ENCODE data around the gene LMNA.

DNA sequence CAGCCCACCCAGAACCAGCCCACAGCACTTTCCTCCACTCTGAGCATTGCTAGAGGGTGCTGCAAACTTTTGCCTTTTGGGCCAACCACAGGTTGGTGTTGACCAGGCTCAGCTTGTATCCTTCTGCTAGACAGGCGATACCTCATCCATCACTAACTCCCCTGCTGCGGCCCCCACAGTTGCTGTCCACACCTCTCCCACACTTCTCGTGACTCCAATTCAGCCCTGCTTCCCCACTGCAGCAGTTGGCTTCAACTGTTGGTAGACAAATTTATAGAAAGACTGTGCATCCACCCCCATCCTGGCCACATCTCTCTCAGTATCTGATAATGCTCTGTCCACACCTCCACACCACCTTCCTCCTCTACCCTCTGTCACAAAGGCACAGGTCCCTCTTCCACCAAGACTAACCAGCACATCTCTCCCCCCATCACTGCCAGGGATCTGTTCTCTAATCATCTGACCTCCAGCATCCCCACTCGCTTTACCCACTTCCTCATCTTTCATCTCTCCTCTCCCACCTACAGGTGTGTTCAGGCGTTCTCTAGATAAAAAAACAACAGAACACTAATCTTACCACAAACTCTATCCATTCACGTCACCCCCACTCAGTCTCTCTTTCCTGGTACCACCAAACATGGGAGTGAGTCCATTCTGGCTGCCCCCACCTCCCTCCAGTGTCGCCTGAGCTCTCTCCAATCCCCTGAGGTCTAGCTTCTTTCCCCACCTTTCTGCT, 63.6 kb downstream of the LMNA start:
- TF ChIP-seq, protein P1, sequence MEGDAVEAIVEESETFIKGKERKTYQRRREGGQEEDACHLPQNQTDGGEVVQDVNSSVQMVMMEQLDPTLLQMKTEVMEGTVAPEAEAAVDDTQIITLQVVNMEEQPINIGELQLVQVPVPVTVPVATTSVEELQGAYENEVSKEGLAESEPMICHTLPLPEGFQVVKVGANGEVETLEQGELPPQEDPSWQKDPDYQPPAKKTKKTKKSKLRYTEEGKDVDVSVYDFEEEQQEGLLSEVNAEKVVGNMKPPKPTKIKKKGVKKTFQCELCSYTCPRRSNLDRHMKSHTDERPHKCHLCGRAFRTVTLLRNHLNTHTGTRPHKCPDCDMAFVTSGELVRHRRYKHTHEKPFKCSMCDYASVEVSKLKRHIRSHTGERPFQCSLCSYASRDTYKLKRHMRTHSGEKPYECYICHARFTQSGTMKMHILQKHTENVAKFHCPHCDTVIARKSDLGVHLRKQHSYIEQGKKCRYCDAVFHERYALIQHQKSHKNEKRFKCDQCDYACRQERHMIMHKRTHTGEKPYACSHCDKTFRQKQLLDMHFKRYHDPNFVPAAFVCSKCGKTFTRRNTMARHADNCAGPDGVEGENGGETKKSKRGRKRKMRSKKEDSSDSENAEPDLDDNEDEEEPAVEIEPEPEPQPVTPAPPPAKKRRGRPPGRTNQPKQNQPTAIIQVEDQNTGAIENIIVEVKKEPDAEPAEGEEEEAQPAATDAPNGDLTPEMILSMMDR (IDR thresholded peaks at IDR 0.05): no peak
- TF ChIP-seq EP300 (IDR thresholded peaks at IDR 0.05): no peak
